Liver (tissue), 2 donors: ENCODE measurements around the gene AMBRA1.

ENCODE experiments used
- RAD21 ChIP-seq, 2 donors: IDR thresholded peaks; 2 replicates each; pipeline ENCODE4 v1.6.1; 2016; ENCODE audit warnings: antibody characterized with exemption in 2 of 2, mild to moderate bottlenecking in 2 of 2
- TF ChIP-seq, protein P1 (sequence below): IDR thresholded peaks from 2 replicates; pipeline ENCODE4 v1.6.1; 2016; ENCODE audit warnings: antibody characterized with exemption
- donor health status: healthy.

GRCh38 chr11:46363455-46364005, 230.3 kb downstream of the AMBRA1 start:
- TF ChIP-seq, protein P1, sequence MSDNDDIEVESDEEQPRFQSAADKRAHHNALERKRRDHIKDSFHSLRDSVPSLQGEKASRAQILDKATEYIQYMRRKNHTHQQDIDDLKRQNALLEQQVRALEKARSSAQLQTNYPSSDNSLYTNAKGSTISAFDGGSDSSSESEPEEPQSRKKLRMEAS = no peak
- TF ChIP-seq RAD21 (IDR thresholded peaks at IDR 0.05) = no peak
